IgD-negative memory B cell (primary cell): ENCODE results near the gene TBC1D4. TPM values are rescaled to one million over a fixed set of nuclear protein-coding genes. Genes with fewer than 3 reads are reported as not detected.

Experiments
- H3K27ac Mint-ChIP-seq, 3 donors: one replicate each; pipeline ENCODE4 v1.8.0; 2020 to 2022; ENCODE audit warnings: mild to moderate bottlenecking in 3 of 3, mixed read lengths in 3 of 3, moderate library complexity in 1 of 3
- H3K27me3 Mint-ChIP-seq: one replicate; pipeline ENCODE4 v1.8.0; 2021; ENCODE audit warnings: mixed read lengths
- H3K36me3 Mint-ChIP-seq: one replicate; pipeline ENCODE4 v1.8.0; 2020; ENCODE audit warnings: mild to moderate bottlenecking, mixed read lengths
- H3K4me1 Mint-ChIP-seq, 3 donors: one replicate each; pipeline ENCODE4 v1.8.0; 2020 to 2022; ENCODE audit warnings: mixed read lengths in 3 of 3, mild to moderate bottlenecking in 1 of 3
- H3K4me3 Mint-ChIP-seq, 4 donors: one replicate each; pipeline ENCODE4 v1.8.0; 2020 to 2022; ENCODE audit warnings: mild to moderate bottlenecking in 4 of 4, mixed read lengths in 4 of 4, moderate library complexity in 3 of 4
- H3K9me3 Mint-ChIP-seq, 3 donors: one replicate each; pipeline ENCODE4 v1.8.0; 2020 to 2021; ENCODE audit warnings: mixed read lengths in 3 of 3, mild to moderate bottlenecking in 1 of 3
- polyA plus RNA-seq: library from polyadenylated mRNA; unstranded; fragments of 300-500 nt; fragmentation: Illumina TruSeq; gene quantifications from one replicate; pipeline ENCODE4 v1.2.3, GENCODE V29; 2021

Gene TBC1D4
- polyA plus RNA-seq, 1 donor from 2014 or later: 1.6 TPM

DNA sequence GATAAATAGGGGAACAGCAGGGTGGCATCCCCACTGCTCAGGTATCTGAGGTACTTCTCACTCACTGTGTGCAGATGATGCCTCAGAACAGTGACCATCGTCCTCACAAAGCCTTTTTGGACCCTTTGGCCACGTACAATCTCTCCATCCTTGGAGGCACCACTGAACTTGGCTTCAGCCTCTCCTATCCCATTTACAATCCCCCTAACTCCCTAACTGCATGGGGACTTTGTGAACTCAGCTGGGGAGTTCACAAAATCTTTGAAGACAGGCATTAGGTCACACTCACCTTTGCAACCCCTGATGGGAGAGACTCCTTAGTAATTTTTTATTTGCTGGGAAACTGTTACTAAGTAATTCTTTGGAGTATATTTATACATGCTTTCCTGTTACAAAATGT is 60.8 kb downstream of the TBC1D4 start:
- Mint-ChIP-seq H3K4me1 (peaks cover 0 to 6% (median 4%) of the 10 kb centered on the region in 3 donors), H3K9me3 (peaks cover 0 to 4% (median 1%) of the 10 kb centered on the region in 3 donors), H3K27me3 (peaks cover 33% of the 10 kb centered on the region), H3K36me3 (no peaks in the 10 kb centered on the region), H3K4me3 (no peak overlapping the region), H3K27ac (no peak overlapping the region)

DNA sequence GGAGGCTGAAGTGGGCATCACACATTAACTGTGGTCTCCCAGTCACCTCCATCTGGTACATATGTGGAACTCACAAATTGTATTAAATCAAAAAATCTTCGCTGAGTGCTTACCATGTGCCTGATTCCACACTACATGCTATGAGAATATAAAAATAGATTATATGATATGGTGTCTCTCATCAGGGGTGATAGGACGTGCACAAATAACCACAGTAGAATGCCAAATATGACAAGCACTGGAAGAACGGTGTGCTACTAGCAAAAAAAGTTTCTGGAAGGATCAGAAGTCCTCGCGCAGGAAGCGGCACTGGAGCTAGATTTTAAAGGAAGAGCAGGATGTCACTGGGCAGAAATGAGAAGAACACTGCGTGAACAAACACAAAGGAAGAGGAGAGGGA is 62.3 kb downstream of the TBC1D4 start:
- H3K4me1 Mint-ChIP-seq: peaks cover 0 to 3% (median under 1%) of the 10 kb centered on the region in 3 donors
- peaks cover 28% of the 10 kb centered on the region for H3K27me3 Mint-ChIP-seq
- no peaks in the 10 kb centered on the region for H3K36me3 Mint-ChIP-seq

GRCh38 chr13:75418997-75419396 is 63.0 kb downstream of the TBC1D4 start:
- no peak overlapping the region for H3K27ac Mint-ChIP-seq
- peaks cover 27% of the 10 kb centered on the region for H3K27me3 Mint-ChIP-seq
- peaks cover 0 to 2% (median 0%) of the 10 kb centered on the region in 3 donors for H3K4me1 Mint-ChIP-seq
- H3K36me3 Mint-ChIP-seq: no peaks in the 10 kb centered on the region
- peaks cover 0 to 3% (median 0%) of the 10 kb centered on the region in 3 donors for H3K9me3 Mint-ChIP-seq
- H3K4me3 Mint-ChIP-seq: no peak overlapping the region

More for the DNA sequence above, 62.3 kb downstream of the TBC1D4 start:
- Mint-ChIP-seq H3K4me3 (no peak overlapping the region), H3K9me3 (peaks cover 0 to 3% (median 1%) of the 10 kb centered on the region in 3 donors), H3K27ac (no peak overlapping the region)

DNA sequence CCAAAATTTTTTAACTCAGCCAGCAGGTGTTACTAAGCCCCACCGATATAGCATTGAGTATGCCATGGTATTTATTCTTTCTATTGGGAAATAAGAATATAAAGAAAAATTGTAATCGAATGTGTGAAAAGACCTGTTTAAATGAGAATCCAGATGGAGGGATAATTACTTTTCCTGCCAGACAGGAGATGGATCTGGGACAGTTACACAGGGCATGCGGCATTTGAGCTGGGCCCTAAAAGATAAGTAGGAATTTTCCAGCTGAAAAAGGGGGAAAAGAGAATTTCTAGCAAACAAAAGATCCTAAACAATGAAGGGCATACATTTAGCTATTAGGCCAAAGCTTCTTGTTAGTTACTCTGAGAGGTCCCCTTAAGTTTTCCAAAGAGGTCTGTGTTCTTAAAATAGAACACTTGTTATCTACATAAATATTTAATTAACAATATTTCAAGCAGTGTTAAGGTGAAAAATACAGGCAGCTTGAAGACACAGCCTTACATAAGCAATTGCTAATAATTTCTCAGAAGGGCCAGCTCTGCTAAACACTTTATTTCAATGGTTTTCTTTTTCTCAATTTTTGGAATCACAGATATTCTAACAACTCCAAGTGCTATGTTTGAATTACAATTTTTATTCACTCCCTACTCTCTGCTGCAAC is 63.7 kb downstream of the TBC1D4 start:
- Mint-ChIP-seq H3K36me3 (no peaks in the 10 kb centered on the region), H3K27me3 (peaks cover 27% of the 10 kb centered on the region), H3K4me1 (peaks cover 0 to 2% (median 0%) of the 10 kb centered on the region in 3 donors), H3K9me3 (peaks cover 0 to 3% (median 0%) of the 10 kb centered on the region in 3 donors), H3K4me3 (no peak overlapping the region), H3K27ac (no peak overlapping the region)

- Mint-ChIP-seq H3K27ac (no peak overlapping the region), H3K9me3 (peaks cover 0 to 3% (median 0%) of the 10 kb centered on the region in 3 donors), H3K4me3 (no peak overlapping the region), H3K4me1 (peaks cover 0 to 2% (median 0%) of the 10 kb centered on the region in 3 donors), H3K27me3 (peaks cover 27% of the 10 kb centered on the region), H3K36me3 (no peaks in the 10 kb centered on the region)
Measured at GRCh38 chr13:75417656-75418055, 64.3 kb downstream of the TBC1D4 start.

- peaks cover 0 to 3% (median 0%) of the 10 kb centered on the region in 3 donors for H3K9me3 Mint-ChIP-seq
- no peak overlapping the region for H3K27ac Mint-ChIP-seq
- H3K4me3 Mint-ChIP-seq: no peak overlapping the region
- H3K4me1 Mint-ChIP-seq: peaks cover 0 to 2% (median 0%) of the 10 kb centered on the region in 3 donors
- H3K27me3 Mint-ChIP-seq: peaks cover 24% of the 10 kb centered on the region
- H3K36me3 Mint-ChIP-seq: no peaks in the 10 kb centered on the region
Measured at GRCh38 chr13:75417012-75417384, 65.0 kb downstream of the TBC1D4 start.

- peaks cover 21% of the 10 kb centered on the region for H3K27me3 Mint-ChIP-seq
- no peaks in the 10 kb centered on the region for H3K36me3 Mint-ChIP-seq
- peaks cover 0 to 3% (median 0%) of the 10 kb centered on the region in 3 donors for H3K9me3 Mint-ChIP-seq
- H3K27ac Mint-ChIP-seq: no peak overlapping the region
- no peak overlapping the region for H3K4me3 Mint-ChIP-seq
- H3K4me1 Mint-ChIP-seq: peaks cover 0 to 2% (median 0%) of the 10 kb centered on the region in 3 donors
Measured at GRCh38 chr13:75416327-75417011, 65.5 kb downstream of the TBC1D4 start.

GRCh38 chr13:75415694-75416093 is 66.3 kb downstream of the TBC1D4 start:
- peaks cover 0 to 3% (median 0%) of the 10 kb centered on the region in 3 donors for H3K9me3 Mint-ChIP-seq
- H3K27ac Mint-ChIP-seq: no peak overlapping the region
- H3K4me1 Mint-ChIP-seq: peaks cover 0 to 2% (median 0%) of the 10 kb centered on the region in 3 donors
- H3K27me3 Mint-ChIP-seq: peaks cover 15% of the 10 kb centered on the region
- H3K36me3 Mint-ChIP-seq: no peaks in the 10 kb centered on the region
- H3K4me3 Mint-ChIP-seq: no peak overlapping the region

DNA sequence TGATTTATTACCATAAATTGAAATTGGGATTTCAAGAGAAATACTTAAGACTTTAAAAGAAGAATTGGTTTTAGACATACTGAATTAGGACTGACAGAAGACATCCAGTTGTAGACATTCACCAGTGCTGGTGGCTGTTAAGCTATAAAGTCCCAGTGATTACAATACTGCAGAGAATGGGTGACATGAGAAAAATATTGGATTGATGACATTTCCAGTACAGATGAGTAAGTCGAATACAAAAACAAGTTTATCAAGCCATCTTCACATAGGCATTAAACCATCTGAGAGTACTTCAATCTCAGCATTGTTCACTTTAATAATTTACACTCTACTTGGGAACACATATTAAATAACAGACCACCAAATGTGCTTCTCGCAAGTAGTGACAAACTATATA is 66.8 kb downstream of the TBC1D4 start:
- peaks cover 11% of the 10 kb centered on the region for H3K27me3 Mint-ChIP-seq
- H3K27ac Mint-ChIP-seq: no peak overlapping the region
- H3K4me1 Mint-ChIP-seq: peaks cover 0 to 3% (median 2%) of the 10 kb centered on the region in 3 donors
- H3K4me3 Mint-ChIP-seq: no peak overlapping the region
- no peaks in the 10 kb centered on the region for H3K36me3 Mint-ChIP-seq
- H3K9me3 Mint-ChIP-seq: peaks cover 0 to 3% (median 0%) of the 10 kb centered on the region in 3 donors

DNA sequence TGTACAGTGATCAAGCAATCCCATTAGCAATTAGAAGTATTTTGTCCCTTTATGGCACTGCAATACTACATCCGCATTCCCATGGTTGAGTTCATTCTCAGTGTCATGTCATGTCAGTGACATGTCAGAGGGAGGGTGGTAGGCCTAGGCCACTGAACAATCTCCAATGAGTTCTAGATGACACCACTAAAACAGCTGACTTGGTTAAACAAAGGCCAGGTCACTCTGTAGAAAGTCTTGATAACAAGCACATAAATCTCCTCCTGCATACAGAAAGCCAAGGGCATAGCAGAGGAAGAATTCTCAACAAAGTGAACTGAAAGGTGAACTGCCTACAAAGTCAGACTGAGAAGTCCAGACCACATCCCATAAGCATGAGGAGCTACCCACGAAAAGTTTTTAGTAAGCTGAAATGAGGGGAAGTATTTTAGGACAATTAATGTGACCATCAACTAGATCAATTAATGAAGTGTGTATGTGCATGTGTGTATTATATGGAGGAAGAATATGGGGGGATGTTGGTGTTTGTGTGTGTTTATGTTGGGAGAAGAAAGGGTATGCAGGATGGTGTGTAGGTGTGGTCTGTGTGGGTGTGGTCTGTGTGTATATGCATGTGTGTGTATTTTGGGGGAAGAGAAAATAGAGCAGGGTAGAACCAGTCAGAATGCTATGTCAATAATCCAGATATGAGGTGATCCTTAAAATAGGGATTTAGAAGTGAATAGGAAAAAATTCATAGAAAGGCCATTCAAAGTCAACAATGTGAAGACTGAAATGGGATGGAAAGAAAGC is 67.7 kb downstream of the TBC1D4 start:
- no peak overlapping the region for H3K4me3 Mint-ChIP-seq

GRCh38 chr13:75411924-75412537 is 69.9 kb downstream of the TBC1D4 start:
- Mint-ChIP-seq H3K9me3 (no peaks in the 10 kb centered on the region), H3K4me3 (no peak overlapping the region), H3K36me3 (no peaks in the 10 kb centered on the region)

More for the DNA sequence above, 67.7 kb downstream of the TBC1D4 start:
- H3K27me3 Mint-ChIP-seq: peaks cover 7% of the 10 kb centered on the region
- no peak overlapping the region for H3K27ac Mint-ChIP-seq
- H3K36me3 Mint-ChIP-seq: no peaks in the 10 kb centered on the region
- H3K4me1 Mint-ChIP-seq: peaks cover 0 to 6% (median 3%) of the 10 kb centered on the region in 3 donors
- no peaks in the 10 kb centered on the region for H3K9me3 Mint-ChIP-seq

GRCh38 chr13:75410207-75410606 is 71.8 kb downstream of the TBC1D4 start:
- Mint-ChIP-seq H3K27ac (no peak overlapping the region), H3K36me3 (no peaks in the 10 kb centered on the region), H3K4me3 (peak overlapping the region in 1 of 4 donors; percentile 58), H3K4me1 (peaks cover 0 to 6% (median 3%) of the 10 kb centered on the region in 3 donors), H3K27me3 (peaks cover 10% of the 10 kb centered on the region), H3K9me3 (no peaks in the 10 kb centered on the region)

More at GRCh38 chr13:75411924-75412537, 69.9 kb downstream of the TBC1D4 start:
- Mint-ChIP-seq H3K27ac (no peak overlapping the region), H3K27me3 (peaks cover 5% of the 10 kb centered on the region), H3K4me1 (peaks cover 0 to 6% (median 3%) of the 10 kb centered on the region in 3 donors)

DNA sequence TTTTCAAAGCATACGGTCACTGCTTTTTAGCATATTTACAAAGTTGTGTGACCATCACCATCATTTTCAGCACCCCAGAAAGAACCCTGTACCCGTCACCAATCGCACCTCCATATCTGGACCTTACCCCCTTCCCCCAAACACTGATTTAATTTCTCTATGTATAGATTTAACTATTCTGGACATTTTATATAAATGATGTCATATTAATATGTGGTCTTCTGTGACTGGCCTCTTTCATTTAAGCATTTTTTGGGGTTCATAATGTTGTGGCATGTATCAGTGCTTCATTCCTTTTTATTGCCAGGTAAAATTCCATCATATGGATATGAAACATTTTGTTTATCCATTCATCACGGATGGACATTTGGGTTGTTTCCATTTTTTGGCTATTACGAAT is 74.0 kb downstream of the TBC1D4 start:
- Mint-ChIP-seq H3K4me1 (peaks cover 0 to 4% (median 3%) of the 10 kb centered on the region in 3 donors), H3K27ac (no peak overlapping the region), H3K36me3 (no peaks in the 10 kb centered on the region), H3K9me3 (no peaks in the 10 kb centered on the region), H3K27me3 (peaks cover 10% of the 10 kb centered on the region), H3K4me3 (no peak overlapping the region)

DNA sequence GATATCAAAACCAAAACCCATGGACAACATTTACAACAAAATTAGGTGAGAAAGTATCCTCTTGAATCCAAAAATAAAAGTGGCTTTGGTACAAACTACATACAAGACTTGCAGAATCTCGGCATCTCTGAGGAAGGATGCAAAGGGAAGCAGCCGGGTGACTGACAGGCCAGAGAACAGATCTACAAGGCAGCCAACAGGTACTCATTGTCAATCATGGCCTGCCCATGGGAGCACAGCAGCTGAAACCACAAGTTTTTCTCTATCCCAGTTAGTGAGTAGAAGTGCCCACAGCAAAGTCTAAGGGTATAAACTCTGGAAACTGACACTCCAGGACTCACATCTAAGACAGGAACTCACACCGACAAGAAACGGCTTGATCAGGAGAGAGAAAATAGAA is 74.5 kb downstream of the TBC1D4 start:
- Mint-ChIP-seq H3K4me1 (peaks cover 0 to 4% (median 3%) of the 10 kb centered on the region in 3 donors), H3K36me3 (no peaks in the 10 kb centered on the region)

More for the DNA sequence above, 74.5 kb downstream of the TBC1D4 start:
- Mint-ChIP-seq H3K27me3 (peaks cover 10% of the 10 kb centered on the region), H3K27ac (no peak overlapping the region), H3K9me3 (no peaks in the 10 kb centered on the region), H3K4me3 (no peak overlapping the region)
